ENCODE results near the gene CYB5D1.

Gene CYB5D1

GRCh38 chr17:7849751-7850504, 7.9 kb upstream of the CYB5D1 start:
- TF ChIP-seq CTCF (IDR thresholded peaks at IDR 0.05; ENCODE audit: insufficient read depth, low read depth, low read length, missing control alignments), result no peak
- no peak for DNase-seq (ENCODE audit: low read depth)
- no peak overlapping the region for H3K4me3 ChIP-seq (ENCODE audit: low read depth, low read length)

GRCh38 chr17:7850701-7851437, 6.9 kb upstream of the CYB5D1 start:
- no peak for TF ChIP-seq CTCF (IDR thresholded peaks at IDR 0.05; ENCODE audit: insufficient read depth, low read depth, low read length, missing control alignments)
- DNase-seq (ENCODE audit: low read depth), result no peak
- H3K4me3 ChIP-seq (ENCODE audit: low read depth, low read length), result peak overlapping the region; percentile 36

GRCh38 chr17:7851438-7852261, 6.2 kb upstream of the CYB5D1 start:
- peak; percentile 96 for DNase-seq (ENCODE audit: low read depth)
- H3K4me3 ChIP-seq (ENCODE audit: low read depth, low read length), result peak overlapping the region; percentile 36
- TF ChIP-seq CTCF (IDR thresholded peaks at IDR 0.05; ENCODE audit: insufficient read depth, low read depth, low read length, missing control alignments), result peak; percentile 97

GRCh38 chr17:7852262-7852670, 5.5 kb upstream of the CYB5D1 start:
- DNase-seq (ENCODE audit: low read depth), result no peak
- H3K4me3 ChIP-seq (ENCODE audit: low read depth, low read length), result no peak overlapping the region
- no peak for TF ChIP-seq CTCF (IDR thresholded peaks at IDR 0.05; ENCODE audit: insufficient read depth, low read depth, low read length, missing control alignments)

GRCh38 chr17:7852919-7853690, 4.7 kb upstream of the CYB5D1 start:
- no peak for DNase-seq (ENCODE audit: low read depth)
- H3K4me3 ChIP-seq (ENCODE audit: low read depth, low read length), result no peak overlapping the region
- TF ChIP-seq CTCF (IDR thresholded peaks at IDR 0.05; ENCODE audit: insufficient read depth, low read depth, low read length, missing control alignments), result no peak

GRCh38 chr17:7853691-7854038, 4.1 kb upstream of the CYB5D1 start:
- H3K4me3 ChIP-seq (ENCODE audit: low read depth, low read length), result no peak overlapping the region
- TF ChIP-seq CTCF (IDR thresholded peaks at IDR 0.05; ENCODE audit: insufficient read depth, low read depth, low read length, missing control alignments), result no peak
- DNase-seq (ENCODE audit: low read depth), result no peak
